Activated B cell treated with CpG ODN at 0.5 μM for 24 hours (primary cell): ENCODE data around the gene CTIF. TPM values are rescaled to one million over a fixed set of nuclear protein-coding genes. Genes with fewer than 3 reads are reported as not detected.

Experiments
- ATAC-seq: fragments of 200-7000 bp; cut with Tn5 transposase; one replicate; pipeline ENCODE4 v1.10.0; 2021; ENCODE audit warnings: low read depth, mild to moderate bottlenecking, moderate library complexity
- CTCF ChIA-PET: fragments of 350-600 bp; sonication (Branson Sonifier 250); formaldehyde crosslinking; loops from one replicate; lab custom pipeline; 2021; ENCODE audit warnings: antibody characterized with exemption; lab: Charles Lee
- POLR2A ChIA-PET: fragments of 350-600 bp; sonication (Branson Sonifier 250); formaldehyde crosslinking; loops from one replicate; lab custom pipeline; 2021; ENCODE audit warnings: antibody characterized with exemption; lab: Charles Lee
- DNase-seq: peaks from one replicate; pipeline ENCODE4 v3.0.0; 2022
- H3K27ac Mint-ChIP-seq: one replicate; pipeline ENCODE4 v1.8.0; 2020; ENCODE audit warnings: mixed read lengths
- H3K27me3 Mint-ChIP-seq: one replicate; pipeline ENCODE4 v1.8.0; 2021; ENCODE audit warnings: mixed read lengths
- H3K36me3 Mint-ChIP-seq: one replicate; pipeline ENCODE4 v1.8.0; 2021; ENCODE audit warnings: low read depth, mixed read lengths
- H3K4me1 Mint-ChIP-seq: one replicate; pipeline ENCODE4 v1.8.0; 2021; ENCODE audit warnings: mixed read lengths
- H3K4me3 Mint-ChIP-seq: one replicate; pipeline ENCODE4 v1.8.0; 2020; ENCODE audit warnings: mild to moderate bottlenecking, mixed read lengths
- H3K9me3 Mint-ChIP-seq: one replicate; pipeline ENCODE4 v1.8.0; 2020; ENCODE audit warnings: mixed read lengths
- CTCF ChIP-seq: fragments of 200-600 bp; IDR thresholded peaks from one replicate; pipeline ENCODE4 v1.8.0; 2022; ENCODE audit warnings: antibody characterized with exemption, mild to moderate bottlenecking
- intact Hi-C: fragments of 100-400 bp; cut with micrococcal nuclease; formaldehyde crosslinking; loops from one replicate; pipeline ENCODE4 v1.15.1; 2024
- total RNA-seq: library from RNA; stranded (reverse); gene quantifications from 2 replicates; pipeline ENCODE4 v1.2.3, GENCODE V29; 2022

CTIF gene
- total RNA-seq, 1 donor from 2014 or later: 9.3 TPM

GRCh38 chr18:48796491-48797205 lies 257.8 kb downstream of the CTIF start:
- Mint-ChIP-seq H3K27me3 (no peaks in the 10 kb centered on the region), H3K36me3 (no peaks in the 10 kb centered on the region), H3K27ac (no peak overlapping the region), H3K9me3 (no peaks in the 10 kb centered on the region), H3K4me1 (peaks cover 35% of the 10 kb centered on the region), H3K4me3 (no peak overlapping the region)
- ChIA-PET CTCF (interaction anchor here (0.6 kb wide), 1 partner anchor 299 kb away, joined by 3 read pairs; no protein-coding TSS in a partner anchor), POLR2A (interaction anchor here (1.1 kb wide), 1 partner anchor 156 kb away, joined by 4 read pairs; no protein-coding TSS in a partner anchor)
- TF ChIP-seq CTCF: no peak
- DNase-seq (no peak), ATAC-seq (no peak)
- intact Hi-C loops: no loop called here

- peak; percentile 13 for DNase-seq
- Mint-ChIP-seq H3K4me1 (peaks cover 43% of the 10 kb centered on the region), H3K9me3 (no peaks in the 10 kb centered on the region), H3K27me3 (no peaks in the 10 kb centered on the region), H3K36me3 (no peaks in the 10 kb centered on the region), H3K27ac (no peak overlapping the region), H3K4me3 (no peak overlapping the region)
- intact Hi-C loops: no loop called here
- POLR2A ChIA-PET: no interaction called here
- no peak for ATAC-seq
- CTCF ChIA-PET: no interaction called here
- TF ChIP-seq CTCF: no peak
Measured at GRCh38 chr18:48797841-48798255, 259.0 kb downstream of the CTIF start.

- peaks cover 44% of the 10 kb centered on the region for H3K4me1 Mint-ChIP-seq
- H3K4me3 Mint-ChIP-seq: no peak overlapping the region
- CTCF ChIA-PET: no interaction called here
- no peaks in the 10 kb centered on the region for H3K9me3 Mint-ChIP-seq
- H3K27me3 Mint-ChIP-seq: no peaks in the 10 kb centered on the region
- ATAC-seq (no peak), DNase-seq (peak; percentile 11)
- intact Hi-C loops: no loop called here
- no peaks in the 10 kb centered on the region for H3K36me3 Mint-ChIP-seq
- no peak for TF ChIP-seq CTCF
- H3K27ac Mint-ChIP-seq: no peak overlapping the region
- POLR2A ChIA-PET: interaction anchor here (1.0 kb wide), 1 partner anchor 13 kb away, joined by 4 read pairs; no protein-coding TSS in a partner anchor
Measured at GRCh38 chr18:48798334-48799245, 259.8 kb downstream of the CTIF start.

- H3K9me3 Mint-ChIP-seq: no peaks in the 10 kb centered on the region
- ATAC-seq (no peak), DNase-seq (peak; percentile 10)
- H3K36me3 Mint-ChIP-seq: no peaks in the 10 kb centered on the region
- peak overlapping the region; percentile 15 for H3K4me3 Mint-ChIP-seq
- intact Hi-C loops: no loop called here
- no peaks in the 10 kb centered on the region for H3K27me3 Mint-ChIP-seq
- H3K27ac Mint-ChIP-seq: no peak overlapping the region
- no peak for TF ChIP-seq CTCF
- peaks cover 44% of the 10 kb centered on the region for H3K4me1 Mint-ChIP-seq
- ChIA-PET POLR2A (interaction anchor here (1.0 kb wide), 1 partner anchor 14 kb away, joined by 4 read pairs; no protein-coding TSS in a partner anchor), CTCF (no interaction called here)
Measured at GRCh38 chr18:48799724-48800315, 261.0 kb downstream of the CTIF start.
